ENCODE measurements around the gene MC5R.

The MC5R gene

DNA sequence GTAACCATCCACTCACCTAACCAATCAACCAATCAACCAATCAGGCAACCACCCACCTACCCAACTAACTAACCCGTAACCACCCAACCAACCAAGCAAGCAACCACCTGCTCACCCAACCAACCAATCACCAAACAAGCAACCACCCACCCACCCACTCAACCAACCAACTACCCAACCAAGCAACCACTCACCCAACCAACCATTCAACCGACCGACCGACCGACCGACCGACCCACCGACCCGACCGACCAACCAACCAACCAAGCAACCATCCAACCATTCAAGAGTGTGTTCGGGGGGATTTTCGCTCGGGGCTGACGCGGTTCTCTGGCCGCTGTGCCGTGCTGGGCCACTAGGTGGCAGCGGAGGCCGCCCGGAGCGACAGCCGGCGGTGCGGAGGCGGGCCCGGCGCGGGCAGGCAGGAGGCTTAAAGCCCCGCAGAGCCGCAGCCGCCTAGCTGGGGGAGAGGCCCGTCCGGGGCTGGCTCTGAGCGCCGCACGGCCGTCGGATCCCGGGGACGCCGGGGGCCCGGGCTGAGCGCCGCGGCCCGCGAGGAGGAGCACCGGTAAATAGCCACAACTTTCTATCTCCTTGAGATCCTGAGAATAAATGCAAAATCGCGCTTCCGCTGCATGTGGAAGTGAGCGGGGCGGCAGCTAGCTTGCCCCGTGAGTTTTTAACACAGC lies at the start of gene MC5R:
Gene MC5R (plus strand): TSS at position 443 of the 689 bp plus-strand sequence. CDS start 1,617 bp downstream, outside the sequence.
- peak; percentile 33 for DNase-seq

GRCh38 chr18:13775058-13775457 lies 48.9 kb upstream of the MC5R start:
- DNase-seq = no peak

- no peak for DNase-seq
Measured at GRCh38 chr18:13791181-13791580, 32.8 kb upstream of the MC5R start.

- DNase-seq = no peak
Measured at GRCh38 chr18:13793819-13794218, 30.1 kb upstream of the MC5R start.

DNA sequence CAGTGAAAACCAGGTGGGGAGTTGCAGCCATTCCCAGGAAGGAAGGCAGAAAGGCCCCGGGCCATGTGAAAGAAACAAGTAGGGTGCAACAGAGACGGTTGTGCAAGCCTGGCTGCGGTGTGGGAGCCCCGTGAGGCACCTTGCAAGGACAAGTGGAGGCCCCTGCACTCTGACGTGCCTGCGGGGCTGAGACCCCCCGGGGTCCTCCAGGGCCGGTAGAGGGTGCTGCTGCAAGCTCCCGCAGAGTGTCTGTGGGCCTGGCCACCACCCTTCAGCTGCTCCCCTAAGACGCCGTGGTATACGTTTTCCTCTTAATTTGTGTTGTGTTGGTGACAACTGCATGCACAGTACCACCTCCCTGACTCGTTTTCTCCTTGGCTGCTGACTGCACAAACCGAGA lies 27.4 kb upstream of the MC5R start:
- no peak for DNase-seq

GRCh38 chr18:13797157-13797611 lies 26.8 kb upstream of the MC5R start:
- no peak for DNase-seq

- no peak for DNase-seq
Measured at GRCh38 chr18:13799396-13799795, 24.6 kb upstream of the MC5R start.

- DNase-seq = no peak
Measured at GRCh38 chr18:13800505-13801259, 23.3 kb upstream of the MC5R start.

- no peak for DNase-seq
Measured at GRCh38 chr18:13801260-13801601, 22.7 kb upstream of the MC5R start.

GRCh38 chr18:13804305-13804704 lies 19.6 kb upstream of the MC5R start:
- DNase-seq = no peak

- no peak for DNase-seq
Measured at GRCh38 chr18:13808294-13809042, 15.5 kb upstream of the MC5R start.

DNA sequence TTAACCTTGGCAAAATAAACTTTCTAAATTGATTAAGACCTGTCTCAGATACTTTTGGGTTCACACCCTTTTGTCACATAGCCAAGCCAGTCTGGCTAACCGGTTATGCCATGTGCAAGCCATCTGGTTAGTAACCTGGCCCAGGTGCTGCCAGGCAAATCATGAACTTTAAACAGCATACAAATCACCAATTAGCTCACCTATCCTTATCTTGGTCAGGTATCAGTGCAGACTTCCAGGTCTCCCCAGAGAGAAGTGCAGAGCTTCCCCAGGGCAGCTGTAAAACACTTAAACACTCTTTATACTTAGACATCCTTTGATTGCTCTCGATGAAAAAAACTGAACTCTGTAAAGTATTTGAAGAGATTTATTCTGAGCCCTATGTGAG lies 14.9 kb upstream of the MC5R start:
- DNase-seq = no peak

GRCh38 chr18:13809531-13810255 lies 14.3 kb upstream of the MC5R start:
- peak; percentile 30 for DNase-seq

GRCh38 chr18:13810950-13811485 lies 12.9 kb upstream of the MC5R start:
- DNase-seq = no peak

GRCh38 chr18:13811993-13812392 lies 12.0 kb upstream of the MC5R start:
- no peak for DNase-seq

DNA sequence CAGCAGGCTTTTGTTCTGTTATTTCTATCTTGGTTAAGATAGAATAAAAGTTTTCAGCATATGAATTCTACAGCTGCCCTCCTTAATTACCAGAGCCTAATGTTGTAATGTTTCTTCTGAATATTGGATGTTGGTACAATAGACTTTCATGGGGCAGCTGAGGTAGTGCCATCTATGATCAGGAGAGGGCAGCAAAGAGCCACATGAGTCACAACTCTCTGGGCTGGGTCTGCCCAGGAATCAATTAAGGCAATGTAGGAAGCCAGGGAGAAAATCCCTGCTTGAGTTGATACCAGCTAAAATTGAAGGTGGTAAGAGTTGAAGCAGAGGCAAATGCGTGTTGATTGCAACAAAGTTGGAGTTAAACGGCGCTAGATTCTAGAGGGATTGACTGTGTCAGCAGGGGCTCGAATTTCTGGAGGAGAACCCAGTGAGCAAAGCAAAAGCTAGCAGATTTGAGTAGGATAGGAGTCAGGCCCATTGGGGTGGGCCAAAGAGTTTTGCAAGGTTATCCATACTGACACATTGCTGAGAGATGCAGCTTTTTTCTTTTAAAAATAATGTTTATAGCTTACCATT lies 10.6 kb upstream of the MC5R start:
- peak; percentile 49 for DNase-seq

DNA sequence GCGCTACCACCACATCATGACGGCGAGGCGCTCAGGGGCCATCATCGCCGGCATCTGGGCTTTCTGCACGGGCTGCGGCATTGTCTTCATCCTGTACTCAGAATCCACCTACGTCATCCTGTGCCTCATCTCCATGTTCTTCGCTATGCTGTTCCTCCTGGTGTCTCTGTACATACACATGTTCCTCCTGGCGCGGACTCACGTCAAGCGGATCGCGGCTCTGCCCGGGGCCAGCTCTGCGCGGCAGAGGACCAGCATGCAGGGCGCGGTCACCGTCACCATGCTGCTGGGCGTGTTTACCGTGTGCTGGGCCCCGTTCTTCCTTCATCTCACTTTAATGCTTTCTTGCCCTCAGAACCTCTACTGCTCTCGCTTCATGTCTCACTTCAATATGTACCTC lies 2.3 kb downstream of the MC5R start:
- DNase-seq = no peak

GRCh38 chr18:13831864-13832508 lies 8.0 kb downstream of the MC5R start:
- no peak for DNase-seq

DNA sequence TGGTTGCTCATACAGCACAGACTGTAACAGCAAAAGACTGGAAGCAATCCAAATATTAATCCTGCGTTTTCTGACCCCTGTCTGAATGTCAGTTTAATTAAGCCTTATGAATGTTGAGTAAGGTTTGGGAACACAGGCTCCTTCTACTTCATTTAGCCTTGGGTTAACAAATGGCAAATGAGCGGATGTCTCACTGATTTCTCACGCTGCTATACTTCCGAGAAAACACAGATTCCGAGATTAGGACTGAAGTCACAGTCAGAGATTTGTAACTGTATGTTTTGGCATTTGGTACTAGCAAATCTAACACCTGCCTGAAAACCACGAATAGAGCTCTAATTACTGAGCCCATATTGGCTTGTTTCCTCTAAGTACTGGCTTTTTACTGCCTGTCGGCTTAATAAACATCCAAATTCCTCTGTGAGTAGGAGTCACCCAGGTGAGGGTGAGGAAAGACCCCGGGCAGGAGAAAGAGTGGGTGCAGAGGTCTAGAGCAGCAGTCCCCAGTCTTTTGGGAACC lies 10.6 kb downstream of the MC5R start:
- DNase-seq = no peak

DNA sequence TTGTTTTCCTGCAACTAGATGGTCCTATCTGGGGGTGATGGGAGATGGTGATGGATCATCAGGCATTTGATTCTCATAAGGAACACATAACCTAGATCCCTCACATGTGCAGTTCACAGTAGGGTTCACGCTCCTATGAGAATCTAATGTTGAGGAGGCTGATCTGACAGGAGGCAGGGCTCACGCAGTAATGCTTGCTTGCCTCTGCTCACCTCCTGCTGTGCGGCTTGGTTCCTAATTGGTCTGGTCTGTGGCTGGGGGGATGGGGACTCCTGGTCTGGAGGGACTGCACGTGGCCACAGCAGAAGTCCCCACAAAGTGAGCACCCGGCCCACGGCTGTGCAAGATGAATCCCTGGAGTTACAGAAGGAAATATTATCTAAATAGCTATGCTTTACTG lies 11.3 kb downstream of the MC5R start:
- DNase-seq = no peak

- no peak for DNase-seq
Measured at GRCh38 chr18:13836559-13836958, 12.6 kb downstream of the MC5R start.

DNA sequence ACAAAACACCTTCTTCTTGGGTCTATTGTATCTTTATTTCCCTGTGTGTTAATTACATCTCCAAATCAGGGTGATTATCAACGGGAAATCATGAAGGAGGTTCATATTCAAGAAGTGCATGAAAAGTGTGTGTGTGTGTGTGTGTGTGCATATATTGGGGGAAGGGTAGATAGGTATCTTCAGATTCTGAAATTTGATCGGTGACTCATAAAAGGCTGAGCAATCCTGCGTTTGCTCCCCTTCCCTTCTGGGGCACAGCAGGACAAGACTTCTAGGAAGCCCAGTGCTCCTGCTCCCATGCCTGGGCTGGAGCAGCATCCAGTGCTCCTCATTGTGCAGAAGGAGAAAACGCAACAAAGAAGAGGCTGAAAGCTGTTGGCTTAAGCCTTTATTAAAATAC lies 25.8 kb downstream of the MC5R start:
- DNase-seq = no peak

Data from NCI-H748 treated with DMSO at 0.1 percent for 48 hours (cell line).